NCI-H226 (cell line): ENCODE data around the gene TENM4.

Experiments used
- DNase-seq: peaks from one replicate; pipeline ENCODE4 v3.0.0-alpha.2; 2015

Gene TENM4

GRCh38 chr11:78952890-78953289 lies 487.9 kb downstream of the TENM4 start:
- no peak for DNase-seq

GRCh38 chr11:78952175-78952574 lies 488.7 kb downstream of the TENM4 start:
- no peak for DNase-seq

- no peak for DNase-seq
Observed at GRCh38 chr11:78949976-78950690, 490.7 kb downstream of the TENM4 start.

DNA sequence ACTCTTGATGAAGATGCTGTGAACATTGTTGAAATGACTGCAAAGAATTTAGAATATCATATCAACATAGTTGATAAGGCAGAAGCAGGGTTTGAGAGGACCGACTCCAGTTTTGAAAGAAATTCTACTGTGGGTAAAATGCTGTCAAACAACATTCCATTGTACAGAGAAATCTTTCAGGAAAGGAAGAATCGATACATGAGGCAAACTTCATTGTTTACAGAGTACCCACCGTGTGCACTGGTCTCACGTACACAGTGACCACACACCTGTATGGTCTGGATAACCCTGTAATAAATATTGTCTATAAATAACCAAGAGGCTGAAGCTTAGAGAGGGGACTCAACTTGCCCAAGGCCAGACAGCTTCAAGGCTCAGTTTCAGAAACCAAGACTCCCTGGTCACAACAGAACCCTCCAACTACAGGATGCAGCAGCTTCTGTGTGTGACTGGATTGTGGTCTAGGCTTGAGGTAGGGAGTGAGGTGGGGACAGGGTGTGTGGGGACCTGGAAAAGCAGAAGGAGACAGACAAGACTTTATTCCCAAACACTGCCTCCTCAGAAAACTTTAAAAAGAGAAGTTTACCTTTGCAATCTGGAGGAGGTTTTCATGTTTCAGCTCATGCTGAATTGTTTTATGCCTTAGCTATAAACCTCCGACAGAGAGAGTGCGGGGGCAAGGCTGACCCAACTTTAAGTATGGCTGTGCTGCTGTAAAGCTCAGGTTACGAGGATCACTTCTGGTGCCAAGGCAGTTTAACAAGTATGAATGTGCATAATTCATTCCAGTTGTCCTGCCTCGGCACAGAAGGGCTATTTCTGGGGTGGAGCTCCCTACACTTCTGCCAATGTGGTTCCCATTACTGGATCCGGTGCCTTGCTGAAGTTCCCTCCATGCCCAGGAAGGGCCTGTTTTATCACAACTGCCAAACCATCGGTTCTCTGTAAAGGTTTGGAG lies 493.6 kb downstream of the TENM4 start:
- DNase-seq = no peak

DNA sequence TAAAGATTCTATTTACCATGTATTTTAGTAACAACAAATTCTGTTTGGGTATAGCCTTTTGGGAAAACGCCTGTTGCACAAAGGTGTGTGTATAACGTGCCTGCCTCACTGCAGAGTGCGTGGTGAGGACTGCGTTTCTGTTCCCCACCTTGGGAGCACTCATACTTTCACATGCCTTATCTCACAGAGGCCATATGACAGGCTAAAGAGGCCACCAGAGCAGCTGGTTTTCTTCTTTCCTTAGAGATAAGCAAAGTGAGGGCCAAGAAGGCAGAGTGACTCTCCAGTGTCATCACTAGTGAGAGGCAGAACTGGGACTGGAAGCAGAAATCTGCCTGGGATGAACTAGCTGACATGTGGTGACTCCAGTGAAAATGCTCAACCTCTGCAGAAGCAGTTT lies 497.0 kb downstream of the TENM4 start:
- no peak for DNase-seq

- no peak for DNase-seq
Observed at GRCh38 chr11:78943154-78943553, 497.7 kb downstream of the TENM4 start.

DNA sequence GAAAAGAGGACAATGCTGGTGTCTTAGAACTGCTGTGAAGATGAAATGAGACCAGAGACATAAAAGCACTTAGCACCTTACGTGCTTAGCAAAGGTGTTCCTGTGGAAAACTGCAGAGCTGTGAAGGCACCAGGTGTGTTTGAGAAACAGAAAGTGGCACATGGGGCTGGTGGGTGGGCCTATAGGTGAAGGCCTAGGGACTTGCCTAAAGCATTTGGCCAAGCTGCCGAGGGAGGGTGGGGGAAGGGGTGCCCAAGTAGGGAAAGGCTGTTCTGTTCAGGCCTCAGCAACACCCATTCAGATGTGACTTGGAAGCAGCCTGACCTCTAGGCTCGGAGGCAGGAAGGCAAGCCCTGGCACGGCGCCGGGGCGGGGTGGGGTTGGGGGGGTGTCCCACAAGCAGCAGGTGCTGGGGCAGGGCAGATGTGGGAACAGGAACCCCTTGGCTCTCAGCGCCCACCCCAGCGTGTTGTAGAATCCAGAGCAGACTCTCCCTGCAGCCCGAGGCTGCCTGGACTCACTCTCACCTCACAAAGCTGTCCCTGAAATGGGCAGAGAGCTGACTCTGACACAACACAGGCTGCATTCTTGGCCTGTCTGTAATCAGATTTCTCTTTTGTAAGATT lies 499.5 kb downstream of the TENM4 start:
- no peak for DNase-seq

DNA sequence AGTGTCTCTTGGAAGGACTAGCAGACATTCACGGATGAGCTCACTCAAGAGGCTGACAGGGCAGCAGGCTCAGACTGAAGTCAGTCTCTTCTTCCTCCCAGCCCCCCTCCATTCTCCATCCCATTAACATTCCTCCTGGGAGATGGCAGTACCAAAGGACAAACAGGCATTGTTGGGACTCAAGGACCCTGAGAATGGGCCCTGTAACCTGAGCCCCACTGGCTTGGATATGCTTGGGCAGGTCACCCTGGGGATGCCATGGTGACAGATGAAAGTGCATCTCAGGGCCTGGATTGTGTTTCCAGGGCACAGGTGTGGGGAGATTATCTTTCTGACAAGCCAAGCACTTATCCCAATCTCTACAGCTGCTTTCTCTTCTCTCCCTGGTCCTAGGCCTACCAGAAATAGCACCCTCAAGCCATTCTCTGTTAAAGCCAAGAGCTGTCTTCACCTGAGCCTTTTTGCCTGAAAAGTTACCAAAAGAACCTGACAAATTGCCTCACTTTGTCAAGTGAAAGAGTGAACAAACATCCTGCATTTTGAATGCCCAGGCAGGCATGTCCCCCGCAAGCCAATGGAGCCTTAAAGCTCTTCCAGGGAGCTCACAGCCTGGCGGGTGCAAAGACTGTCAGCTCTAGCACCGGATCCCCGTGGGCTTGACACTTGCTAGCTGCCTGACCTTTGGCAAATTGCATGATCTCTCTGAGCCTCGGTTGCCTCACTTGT lies 500.2 kb downstream of the TENM4 start:
- DNase-seq = no peak

DNA sequence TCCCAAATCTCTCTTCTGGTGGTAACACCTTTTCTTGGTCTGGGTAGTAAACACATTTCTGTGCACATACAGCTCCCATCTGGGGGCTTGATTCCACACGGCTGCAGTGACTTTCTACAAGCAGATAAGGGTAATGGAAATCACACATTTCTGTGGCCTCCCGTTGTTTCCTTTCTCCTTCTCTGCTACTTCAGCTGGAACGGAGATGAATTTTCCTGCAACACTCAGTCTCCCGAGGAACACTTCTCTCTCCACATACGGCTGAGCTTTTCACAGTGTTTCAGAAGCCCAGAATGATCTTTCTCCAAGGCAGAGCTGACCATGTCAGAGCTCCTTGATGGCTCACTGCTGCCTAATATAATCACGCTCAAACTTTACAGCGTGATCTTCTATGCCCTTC lies 501.9 kb downstream of the TENM4 start:
- DNase-seq = no peak

DNA sequence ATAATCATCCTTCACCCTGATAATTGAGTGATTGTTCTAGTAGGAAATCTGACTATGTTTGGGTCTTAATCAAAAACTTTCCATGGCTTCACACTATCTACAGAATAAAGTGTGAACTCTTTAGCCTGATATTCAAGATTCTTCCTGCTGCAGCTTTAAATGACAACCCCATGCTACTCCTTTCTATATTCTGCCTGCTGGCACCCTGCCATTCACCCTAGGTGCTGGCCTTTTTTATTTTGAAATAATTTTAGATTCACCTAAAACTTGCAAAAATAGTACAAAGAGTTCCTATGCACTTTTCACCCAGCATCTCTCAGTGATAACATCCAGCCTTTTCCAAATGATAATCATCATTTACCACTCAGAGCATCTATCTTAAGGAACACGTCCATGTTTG lies 502.8 kb downstream of the TENM4 start:
- no peak for DNase-seq

GRCh38 chr11:78935398-78936068 lies 505.3 kb downstream of the TENM4 start:
- no peak for DNase-seq

DNA sequence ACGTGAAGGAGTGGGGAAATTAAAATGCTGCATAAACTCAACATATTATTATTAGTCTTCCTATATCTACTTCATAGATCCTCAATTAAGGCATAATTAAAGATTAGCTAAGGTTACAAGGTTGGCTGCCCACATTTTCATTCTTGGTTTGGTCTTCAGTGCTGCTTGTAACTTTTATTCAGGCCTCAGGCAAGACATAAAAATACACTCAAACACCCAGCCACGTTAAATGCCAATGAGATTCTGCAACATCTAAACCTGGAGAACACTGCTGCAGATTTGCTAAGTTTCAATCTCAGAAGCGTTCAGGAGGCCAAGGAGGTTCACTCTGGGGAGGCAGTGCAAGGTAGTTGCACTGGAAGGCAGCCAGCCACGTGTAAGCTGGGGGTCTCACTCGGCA lies 507.5 kb downstream of the TENM4 start:
- DNase-seq = no peak

DNA sequence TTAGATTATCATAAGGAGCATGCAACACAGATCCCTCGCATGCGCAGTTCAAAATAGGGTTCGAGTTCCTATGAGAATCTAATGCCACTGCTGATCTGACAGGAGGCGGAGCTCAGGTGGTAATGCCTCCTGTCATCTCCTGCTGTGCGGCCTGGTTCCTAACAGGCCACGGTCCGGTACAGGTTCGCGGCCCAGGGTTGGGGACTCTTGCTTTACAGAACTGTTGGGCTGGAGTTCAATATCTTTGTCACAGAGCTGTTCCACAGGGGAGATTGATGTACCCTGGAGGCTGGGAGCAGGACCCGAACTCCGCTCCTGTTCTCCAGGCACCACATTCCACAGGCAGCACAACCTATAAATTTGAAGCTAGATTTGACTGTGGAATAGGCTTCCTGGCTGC lies 508.1 kb downstream of the TENM4 start:
- DNase-seq = no peak

GRCh38 chr11:78931891-78932290 lies 508.9 kb downstream of the TENM4 start:
- DNase-seq = no peak

DNA sequence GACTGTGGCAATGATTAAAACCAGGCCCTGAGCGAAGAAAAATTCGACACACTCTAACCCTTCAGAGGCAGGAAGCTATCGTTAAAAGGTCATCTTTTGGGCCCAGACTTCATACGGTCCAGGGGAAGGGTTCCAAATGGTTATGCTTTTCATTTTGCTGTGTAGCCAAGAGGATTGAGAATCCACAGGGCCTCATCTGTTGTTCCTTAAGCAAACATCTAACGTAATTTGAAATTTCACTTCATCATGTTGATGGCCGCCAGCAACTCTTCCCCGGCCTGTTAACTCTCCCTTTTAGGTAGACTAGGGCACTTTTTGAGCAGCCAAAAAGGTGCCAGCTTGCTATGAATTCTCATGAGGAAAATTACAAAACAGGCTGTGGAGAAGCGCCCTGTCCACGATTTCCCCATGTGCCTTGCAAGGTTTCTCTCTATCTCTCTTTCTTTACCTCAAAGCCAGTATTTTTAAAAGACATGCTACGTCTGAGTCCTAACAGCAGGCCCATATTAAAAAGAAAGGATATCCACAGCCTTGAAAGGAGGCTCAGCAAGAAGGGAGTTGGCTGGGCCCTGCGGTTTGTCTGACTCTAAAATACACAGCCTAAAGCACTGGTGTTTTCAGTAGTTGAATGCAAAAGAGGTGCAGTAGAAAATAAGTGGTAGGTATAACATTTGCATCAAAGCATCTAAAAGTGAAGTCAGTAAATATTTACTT lies 509.9 kb downstream of the TENM4 start:
- DNase-seq = no peak

DNA sequence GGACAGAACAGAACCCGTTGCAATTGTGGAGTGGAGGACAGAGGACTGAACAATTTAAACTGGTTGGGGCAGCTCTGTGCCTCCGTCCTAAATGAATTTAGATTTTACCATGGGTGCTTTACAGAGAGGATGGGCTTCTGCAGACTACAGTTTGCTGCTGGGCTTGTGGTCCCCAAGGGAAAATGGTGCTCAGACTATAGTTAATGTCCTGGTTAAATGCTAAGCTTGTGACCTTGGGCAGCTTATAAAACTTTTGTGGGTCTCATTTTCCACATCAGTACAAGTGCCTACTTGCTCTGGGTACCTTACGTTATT lies 511.0 kb downstream of the TENM4 start:
- DNase-seq = no peak

DNA sequence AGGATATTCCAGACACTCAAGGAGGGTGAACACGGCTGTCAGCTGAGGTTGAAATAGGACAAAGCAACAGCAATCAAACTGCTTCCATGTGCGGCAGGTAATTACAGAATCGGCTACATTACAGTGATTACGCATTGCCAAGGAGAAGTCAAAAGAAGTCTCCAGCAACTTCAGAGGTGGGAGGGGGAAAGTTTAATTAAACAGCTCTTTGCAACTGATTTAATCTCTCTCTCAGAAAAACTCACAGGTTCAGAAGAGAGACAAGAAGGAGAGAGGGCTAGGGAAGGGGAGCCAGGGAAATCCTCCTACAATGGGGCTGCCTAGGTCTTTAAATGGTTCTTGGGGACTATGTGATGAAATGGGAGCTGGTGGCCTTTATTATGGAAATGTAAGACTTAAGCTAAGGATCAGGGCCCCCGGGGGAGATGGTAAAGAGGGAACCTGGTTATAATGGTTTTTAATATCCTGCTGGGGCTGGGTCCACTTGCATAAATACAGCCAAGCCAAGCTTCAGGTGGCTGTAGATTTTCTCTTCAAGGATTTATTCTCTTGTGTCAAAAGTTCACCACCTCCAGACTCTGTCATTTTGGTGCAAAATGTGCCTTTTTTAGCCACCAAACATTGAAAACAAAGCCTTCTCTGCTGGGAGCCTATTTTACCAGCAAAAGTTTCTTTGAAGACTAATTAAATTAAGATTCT lies 511.5 kb downstream of the TENM4 start:
- no peak for DNase-seq

DNA sequence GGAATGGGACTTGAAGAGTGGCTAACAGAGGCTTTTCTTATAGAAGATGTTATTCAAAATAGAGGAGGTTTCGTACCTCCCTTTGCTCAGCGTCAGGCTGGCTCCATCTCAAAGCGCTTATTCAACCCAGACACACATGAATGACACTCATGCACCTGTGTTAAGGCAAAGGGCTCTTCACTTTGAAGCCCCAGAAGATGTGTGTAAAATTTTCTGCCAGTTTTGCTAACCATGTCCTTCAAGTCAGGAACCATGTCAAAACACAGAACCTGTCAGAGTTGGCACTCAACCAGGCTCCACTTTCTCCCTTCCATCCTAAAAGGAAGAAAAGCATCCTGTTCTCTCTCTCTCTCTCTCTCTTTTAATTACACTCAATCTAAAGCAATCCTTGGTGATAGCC lies 513.3 kb downstream of the TENM4 start:
- DNase-seq = no peak

DNA sequence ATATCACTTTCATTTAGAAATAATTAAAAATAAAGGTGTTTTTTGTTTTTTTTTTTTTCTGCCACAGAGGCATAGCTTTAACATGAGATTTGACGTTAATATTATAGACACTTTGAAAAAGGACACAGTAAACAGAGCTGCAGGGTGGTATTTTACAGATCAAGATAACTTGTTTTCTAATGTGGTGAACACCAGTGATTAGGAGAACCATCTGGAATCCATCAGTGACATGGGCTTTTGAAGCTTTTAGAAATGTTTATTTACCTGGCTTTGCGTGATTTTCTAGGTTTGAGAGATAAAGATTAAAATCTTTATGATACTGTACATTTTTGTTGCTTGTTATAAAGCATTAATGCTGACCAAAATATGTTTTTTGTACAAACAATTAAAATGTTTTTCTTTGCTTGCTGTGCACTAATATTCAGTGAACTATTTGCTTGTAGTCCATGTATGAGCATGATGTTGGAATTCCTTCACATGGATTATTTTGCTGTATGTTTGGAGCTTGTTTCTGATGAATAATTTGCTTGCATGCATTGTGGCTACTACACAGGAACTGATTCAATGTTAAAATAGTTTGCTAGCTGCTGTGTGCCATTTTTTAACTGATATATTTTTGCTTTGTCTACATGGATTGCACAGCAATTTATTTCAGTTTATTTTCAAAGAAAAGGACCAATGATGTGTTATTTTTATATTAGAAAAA lies 514.0 kb downstream of the TENM4 start:
- DNase-seq = no peak

DNA sequence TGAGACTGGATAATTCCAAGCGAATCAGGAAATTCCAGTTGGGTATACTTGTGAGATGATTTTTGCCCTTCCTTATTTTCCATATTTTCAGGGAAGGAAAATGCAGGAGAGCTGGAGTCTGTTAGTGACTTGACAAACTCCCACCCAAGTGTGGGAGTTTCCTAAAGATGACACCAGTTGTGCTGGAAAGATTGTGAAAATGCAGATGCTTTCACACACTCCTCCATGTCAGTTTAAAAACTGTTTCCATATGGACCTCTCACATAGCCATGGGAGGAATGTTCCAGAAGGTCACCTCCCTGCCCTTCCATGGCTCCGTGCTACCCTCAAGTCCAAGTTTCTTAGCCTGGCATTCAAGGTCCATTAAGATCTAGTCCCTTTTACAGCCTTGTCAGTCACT lies 515.4 kb downstream of the TENM4 start:
- no peak for DNase-seq
